ENCODE data around the gene DNAH6.

Gene DNAH6

DNA sequence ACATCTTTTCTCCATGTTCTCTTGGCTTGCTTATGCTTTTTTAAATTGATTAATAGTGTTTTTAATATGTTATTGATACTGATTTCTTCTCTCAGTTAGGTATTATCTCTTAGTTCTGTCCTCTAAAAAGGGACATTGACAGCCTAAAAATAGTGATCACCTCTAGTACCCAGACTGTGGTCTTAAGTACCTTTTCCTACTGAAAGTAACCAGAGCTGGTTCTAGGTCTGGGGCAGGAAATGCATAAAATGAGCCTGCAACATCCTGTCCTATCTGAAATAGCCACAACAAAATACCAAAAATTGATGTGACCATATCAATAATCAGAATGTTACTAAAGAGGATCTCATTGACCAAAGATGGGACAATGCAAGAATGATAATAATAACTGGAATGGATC, 113.3 kb downstream of the DNAH6 start:
- no peak for DNase-seq (ENCODE audit: low read depth)

DNA sequence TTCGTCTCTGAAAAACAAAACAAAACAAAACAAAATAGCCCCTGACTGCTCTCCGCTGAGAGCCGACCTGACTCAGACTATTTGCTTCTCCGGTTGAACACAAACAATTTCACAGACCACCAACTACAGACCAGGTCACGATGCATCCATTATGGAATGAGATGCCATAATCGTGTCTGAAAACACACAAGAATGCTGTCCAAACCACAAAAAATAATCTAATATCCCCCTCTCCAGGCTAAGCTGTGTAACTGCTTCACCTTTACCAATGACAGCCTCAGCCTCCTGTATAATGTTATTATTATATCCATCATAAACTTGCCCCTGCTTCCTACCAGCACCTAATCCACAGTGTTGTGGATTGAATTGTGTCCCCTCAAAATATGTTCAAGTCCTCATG, 114.7 kb downstream of the DNAH6 start:
- no peak for DNase-seq (ENCODE audit: low read depth)

DNA sequence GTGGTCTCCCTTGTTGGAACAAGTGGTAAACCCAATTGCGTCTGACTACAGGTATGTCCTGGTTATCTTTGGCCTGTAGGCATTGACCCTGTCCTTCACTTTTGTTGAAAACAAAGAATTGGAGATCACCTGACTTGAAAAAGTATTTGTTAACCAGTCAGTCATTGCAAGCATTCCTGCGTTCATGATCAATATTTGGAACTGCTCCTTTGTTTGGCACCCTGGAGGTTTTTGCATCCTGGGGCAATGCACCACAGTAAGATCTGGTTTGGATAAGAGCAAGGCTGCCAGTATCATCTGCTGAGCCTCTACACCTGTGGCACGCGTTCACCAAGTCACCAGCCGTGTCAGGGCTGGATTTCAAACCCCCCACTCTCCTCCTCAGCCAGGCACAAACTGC, 115.7 kb downstream of the DNAH6 start:
- DNase-seq (ENCODE audit: low read depth), result no peak

DNA sequence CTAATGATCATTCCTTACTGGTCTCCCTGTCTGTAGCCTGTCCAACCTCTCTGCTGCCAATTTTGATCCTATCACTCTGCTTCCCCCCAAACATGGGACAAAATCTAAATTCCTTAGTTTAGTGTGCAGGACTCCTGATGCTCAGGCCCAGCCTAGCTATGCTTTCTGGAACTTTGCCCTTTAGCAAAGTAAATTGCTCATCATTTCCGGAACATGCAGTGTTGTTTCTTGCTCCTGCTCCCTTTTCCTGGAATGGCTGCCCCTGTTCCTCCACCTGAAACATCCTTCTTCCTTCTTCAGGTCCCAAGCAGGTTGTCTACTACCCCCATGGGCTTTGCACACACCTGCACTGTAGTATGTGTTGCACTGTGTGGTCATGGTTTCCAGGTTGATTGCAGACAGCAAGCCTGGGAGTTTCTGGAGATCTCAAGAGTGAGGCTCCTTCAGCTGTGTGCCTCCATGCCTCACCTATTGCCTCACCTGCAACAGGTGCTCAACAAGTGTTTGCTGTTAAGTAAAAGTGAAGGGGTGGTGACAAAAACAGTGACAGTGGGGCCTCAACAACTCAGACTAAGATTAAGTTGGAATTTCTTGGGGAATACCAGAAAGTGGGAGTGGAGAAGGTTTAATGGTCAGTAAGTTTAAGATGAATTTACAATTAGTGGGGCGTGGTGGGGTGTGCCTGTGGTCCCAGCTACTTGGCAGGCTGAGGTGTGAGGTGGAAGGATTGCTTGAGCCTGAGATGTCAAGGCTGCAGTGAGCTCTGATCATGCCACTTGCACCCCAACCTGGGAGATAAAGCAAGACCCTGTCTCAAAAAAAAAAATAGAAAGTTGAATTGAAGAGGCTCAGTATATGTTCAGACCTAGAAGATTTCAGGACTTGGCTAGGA, 120.0 kb downstream of the DNAH6 start:
- DNase-seq (ENCODE audit: low read depth), result no peak

DNA sequence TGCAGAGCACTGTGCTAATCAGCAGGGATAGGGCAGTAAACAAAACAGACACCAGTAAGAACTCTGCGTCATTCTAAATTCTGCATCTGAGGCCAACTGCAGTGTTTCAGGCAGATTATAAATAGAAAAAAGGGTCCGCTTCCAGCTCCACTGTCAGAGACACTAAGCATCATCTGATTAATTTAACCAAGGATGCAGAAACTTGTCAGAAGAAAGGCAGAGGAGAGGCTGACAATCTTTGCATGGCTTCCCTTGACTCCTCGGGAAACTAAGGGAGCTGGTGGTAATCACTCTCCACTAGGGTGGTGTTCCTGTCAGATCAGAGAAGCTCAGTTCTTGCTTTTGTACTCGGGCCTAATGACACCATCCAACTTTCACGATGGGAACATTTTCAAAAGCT, 123.5 kb downstream of the DNAH6 start:
- DNase-seq (ENCODE audit: low read depth), result no peak

DNA sequence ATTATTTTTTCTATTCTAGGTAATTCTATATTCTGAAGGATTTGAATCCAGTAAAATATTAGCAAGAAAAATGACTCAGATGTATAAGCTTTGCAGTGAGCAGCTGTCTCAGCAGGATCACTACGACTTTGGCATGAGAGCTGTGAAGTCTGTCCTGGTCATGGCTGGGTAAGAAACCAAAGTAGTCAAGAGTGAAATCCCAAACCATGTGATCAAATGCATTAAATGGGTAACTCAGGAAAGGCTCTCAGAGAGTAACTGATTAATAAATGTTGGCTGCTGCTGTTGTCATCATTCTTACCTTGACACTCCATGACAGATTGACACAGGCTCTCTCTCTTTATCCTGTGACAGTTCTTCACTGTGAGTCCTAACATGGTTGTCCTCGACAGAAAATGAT, 124.1 kb downstream of the DNAH6 start:
- DNase-seq (ENCODE audit: low read depth), result no peak

DNA sequence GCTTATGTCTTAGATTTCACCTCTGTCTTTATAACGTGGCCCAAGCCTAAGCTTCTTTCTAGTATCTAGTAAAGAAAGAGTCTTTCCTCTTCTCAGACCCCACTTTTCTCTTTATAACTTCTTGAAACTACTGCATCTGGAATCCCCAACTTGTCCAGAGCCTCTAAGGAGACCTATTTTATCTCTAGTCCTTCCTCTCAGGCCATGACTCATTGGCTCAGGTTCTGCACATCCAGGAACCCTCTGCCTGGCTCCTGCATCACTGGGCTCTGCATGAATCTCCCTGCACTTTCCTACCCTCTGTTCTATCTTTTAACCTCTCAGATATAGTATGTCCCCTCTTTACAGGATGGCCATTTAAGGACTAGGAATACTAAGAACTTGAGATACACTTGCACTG, 124.7 kb downstream of the DNAH6 start:
- no peak for DNase-seq (ENCODE audit: low read depth)

DNA sequence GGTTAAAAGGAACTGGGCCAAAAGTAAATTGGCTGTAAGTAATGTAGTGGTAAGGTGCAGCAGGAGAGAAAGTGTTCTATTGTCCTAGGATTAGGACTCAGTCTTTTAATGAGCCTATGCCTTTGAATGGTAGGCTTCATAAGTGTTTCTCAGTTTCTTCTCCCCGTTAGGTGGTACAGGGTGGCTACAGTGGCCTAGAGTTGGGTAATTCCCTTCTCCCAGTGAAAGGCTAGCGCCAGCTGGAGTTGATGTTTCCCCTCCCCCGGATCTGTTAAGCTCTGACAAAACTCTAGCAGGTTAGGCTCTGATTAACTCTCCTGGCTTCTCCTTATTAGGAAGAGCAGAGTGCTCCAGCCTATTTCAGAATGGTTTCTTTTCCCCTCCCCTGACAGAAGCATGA, 127.7 kb downstream of the DNAH6 start:
- no peak for DNase-seq (ENCODE audit: low read depth)

DNA sequence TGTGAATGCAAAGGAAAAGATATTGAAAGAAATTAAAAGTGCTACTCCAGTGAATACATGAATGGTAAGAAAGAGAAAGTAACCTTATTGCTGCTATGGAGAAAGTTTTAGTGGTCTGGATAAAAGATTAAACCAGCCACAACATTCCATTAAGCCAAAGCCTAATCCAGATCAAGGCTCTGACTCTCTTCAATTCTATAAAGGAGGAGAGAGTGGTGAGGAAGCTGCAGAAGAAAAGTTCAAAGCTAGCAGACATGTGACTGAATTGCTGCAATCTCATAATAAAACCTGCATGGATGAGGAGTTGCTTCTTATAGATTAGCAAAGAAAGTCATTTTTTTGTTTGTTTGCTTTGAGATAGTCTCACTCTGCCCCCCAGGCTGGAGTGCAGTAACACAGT, 130.2 kb downstream of the DNAH6 start:
- DNase-seq (ENCODE audit: low read depth), result no peak

DNA sequence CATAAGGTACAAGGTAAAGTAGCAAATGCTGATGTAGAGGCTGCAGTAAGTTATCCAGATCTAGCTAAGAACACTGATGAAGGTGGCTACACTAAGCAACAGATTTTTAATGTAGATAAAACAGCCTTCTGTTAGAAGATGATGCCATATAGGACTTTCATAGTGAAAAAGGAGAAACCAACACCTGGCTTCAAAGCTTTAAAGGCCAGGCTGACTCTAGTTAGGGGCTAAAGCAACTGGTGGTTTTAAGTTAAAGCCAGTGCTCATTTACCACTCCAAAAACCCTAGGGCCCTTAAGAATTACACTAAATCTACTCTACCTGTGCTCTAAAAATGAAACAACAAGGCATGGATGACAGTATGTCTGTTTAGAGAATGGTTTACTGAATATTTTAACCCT, 131.0 kb downstream of the DNAH6 start:
- DNase-seq (ENCODE audit: low read depth), result no peak

DNA sequence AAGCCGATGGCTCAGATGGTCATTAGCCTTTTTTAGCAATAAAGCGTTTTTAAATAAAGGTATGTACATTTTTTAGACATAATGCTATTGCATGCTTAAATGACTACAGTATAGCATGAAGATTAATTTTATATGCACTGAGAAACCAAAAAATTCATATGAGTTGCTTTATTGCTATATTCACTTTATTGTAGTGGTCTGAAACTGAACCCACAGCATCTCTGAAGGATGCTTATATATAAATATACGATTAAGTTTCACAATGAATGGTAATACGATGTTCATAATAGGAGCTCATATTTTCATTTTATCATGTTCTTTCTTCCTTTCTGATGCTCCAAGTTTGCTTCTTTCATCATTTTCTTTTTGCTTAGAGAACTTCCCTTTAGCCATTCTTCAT, 132.8 kb downstream of the DNAH6 start:
- no peak for DNase-seq (ENCODE audit: low read depth)

DNA sequence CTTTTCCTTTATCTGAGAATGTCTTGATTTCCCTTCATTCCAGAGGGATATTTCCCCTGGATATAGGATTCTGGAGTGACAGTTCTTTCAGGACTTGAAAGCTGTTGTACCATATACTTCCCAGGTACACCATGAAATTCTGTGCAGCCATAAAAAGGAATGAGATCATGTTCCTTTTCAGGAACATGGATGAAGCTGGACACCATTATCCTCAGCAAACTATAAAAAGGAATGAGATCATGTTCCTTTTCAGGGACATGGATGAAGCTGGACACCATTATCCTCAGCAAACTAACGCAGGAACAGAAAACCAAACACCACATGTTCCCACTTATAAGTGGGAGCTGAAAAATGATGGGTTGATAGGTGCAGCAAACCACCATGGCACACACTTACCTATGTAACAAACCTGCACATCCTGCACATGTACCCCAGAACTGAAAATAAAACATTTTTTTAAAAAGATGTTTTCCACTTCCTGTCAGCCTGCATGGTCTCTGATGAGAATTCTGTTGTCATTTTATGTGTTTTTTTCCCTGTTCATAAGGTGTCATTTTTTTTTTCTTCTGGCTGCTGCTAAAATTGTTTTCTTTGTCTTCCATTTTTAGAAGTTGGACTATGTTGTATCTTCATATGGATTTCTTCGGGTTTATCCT, 133.3 kb downstream of the DNAH6 start:
- DNase-seq (ENCODE audit: low read depth), result no peak

DNA sequence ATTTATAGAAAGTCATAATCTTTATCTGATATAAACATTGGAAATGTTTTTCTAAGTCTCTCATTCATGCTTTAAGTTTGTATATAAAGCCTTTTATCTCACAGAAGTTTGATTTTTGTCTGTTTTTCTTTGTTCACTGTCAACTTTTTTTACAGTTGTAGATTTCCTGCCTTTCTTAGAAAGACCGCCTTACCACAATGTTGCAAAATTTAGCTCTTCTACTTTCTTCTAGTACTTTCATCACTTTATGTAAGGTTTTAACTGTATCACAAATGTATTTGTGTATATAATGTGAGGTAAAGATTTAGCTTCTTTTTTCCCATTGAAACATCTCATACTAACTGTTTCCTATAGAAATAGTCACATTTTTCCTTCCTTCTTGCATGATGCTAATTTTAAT, 136.1 kb downstream of the DNAH6 start:
- no peak for DNase-seq (ENCODE audit: low read depth)

DNA sequence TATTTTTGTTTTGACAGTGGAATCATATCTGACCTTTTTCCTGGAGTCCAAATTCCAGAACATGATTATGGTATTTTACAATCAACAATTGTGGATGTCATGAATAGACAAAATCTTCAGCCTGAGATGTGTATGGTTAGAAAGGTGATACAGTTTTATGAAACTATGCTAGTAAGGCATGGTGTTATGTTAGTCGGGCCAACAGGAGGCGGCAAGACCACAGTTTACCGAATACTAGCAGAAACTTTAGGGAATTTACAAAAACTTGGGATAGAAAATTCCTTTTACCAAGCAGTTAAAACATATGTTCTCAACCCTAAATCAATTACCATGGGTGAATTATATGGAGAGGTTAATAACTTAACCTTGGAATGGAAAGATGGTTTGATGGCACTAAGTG, 137.0 kb downstream of the DNAH6 start:
- DNase-seq (ENCODE audit: low read depth), result no peak

DNA sequence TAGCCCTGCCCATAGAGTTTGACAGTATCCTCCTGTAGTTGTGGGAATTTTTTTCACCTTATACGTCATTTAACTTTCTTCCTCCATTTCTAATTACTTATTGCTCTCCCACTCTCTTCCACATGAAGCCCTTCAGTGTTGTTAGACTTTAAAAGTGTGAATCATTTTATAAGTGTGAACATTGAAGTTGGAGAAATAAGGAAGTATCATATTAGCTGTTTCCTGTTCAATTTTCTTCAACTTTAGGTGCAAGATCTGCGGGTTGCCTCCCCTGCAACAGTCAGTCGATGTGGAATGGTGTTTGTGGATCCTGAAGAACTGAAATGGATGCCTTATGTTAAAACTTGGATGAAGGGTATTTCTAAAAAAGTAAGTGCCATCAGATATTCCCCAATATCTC, 138.1 kb downstream of the DNAH6 start:
- no peak for DNase-seq (ENCODE audit: low read depth)

DNA sequence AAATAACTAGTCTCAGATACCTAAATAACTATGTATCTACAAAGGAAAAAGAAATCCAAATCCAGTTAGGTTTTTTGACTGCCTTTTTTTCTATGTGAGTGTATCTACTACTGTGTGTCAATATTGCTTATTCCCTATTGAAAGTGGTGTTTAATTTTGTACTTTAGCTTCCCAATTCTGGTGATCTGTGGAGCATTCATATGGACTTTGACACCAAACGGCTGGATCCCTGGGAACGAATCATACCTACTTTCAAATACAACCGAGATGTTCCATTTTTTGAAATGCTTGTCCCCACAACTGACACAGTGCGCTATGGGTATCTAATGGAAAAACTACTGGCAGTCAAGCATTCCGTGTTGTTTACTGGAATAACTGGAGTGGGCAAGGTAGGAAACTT, 152.8 kb downstream of the DNAH6 start:
- no peak for DNase-seq (ENCODE audit: low read depth)

DNA sequence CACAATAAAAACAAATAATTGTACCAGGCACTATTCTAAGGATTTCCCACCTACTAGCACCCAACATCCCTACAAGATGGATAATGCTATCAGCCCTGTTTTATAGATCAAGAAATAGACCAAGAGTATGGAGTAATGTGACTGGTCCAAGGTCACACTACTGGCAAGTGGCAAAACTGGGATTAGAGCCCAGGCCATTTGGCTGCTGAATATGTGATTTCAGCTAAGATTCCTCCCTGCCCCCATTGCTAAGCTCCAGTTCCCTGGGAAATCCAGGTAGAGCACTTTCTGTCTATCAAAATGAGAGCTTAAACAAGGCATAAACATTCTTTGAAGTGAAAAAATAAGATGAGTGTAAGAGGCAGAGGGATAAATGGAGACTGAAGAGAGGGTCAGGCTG, 157.8 kb downstream of the DNAH6 start:
- no peak for DNase-seq (ENCODE audit: low read depth)

DNA sequence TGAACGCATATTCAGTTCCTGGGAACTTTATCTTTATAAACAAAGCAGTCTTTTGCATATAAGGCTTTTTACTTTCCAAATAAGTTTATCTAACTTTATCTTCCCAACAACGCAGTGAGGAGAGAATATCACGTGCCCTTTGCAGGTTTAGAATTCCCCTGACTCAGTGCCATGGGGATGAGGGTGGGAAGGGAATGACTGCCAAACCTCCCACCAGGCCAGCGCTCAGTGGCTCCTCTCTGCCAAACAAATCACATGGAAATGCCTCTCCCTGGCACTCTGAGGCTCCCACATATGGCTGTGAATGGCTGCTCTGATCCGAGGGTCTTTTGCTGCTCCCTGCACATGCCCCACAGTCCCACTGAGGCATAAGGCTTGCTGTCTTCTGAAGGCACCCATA, 158.3 kb downstream of the DNAH6 start:
- no peak for DNase-seq (ENCODE audit: low read depth)

DNA sequence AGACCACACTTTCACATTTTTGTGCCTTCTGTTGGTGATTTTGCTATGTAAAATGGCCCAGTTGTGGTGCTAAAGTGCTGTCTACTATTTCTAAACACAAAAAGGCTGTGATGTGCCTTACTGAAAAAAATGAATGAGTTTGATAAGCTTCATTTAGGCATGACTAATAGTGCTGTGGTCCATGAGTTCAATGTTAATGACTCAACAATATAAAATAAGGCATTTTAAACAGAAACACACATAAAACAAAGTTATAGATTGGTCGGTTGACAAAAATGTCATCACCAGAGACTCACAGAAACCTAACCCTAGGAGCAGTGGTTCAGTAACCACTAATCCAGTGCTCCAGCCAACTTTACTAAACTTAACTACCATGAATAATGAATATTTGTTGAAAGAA, 160.0 kb downstream of the DNAH6 start:
- DNase-seq (ENCODE audit: low read depth), result peak; percentile 57

DNA sequence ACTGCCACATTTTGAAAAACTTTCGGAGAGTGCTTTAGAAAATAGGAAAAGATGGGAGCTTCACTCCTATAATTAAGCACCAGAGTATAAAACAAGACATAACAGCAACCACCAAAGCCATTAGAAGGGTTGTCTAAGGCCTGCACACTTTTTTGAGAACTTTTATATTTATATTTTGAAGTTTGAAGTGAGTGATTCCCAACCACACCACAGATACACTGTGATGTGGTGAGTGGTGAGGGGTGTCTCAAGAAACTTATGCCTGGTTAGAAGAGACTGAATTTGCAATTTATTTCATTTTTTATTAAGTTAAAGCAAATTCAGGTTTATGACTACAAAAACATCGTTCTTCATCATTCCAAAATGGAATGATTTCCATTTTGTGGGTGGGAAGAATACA, 161.9 kb downstream of the DNAH6 start:
- DNase-seq (ENCODE audit: low read depth), result no peak

DNA sequence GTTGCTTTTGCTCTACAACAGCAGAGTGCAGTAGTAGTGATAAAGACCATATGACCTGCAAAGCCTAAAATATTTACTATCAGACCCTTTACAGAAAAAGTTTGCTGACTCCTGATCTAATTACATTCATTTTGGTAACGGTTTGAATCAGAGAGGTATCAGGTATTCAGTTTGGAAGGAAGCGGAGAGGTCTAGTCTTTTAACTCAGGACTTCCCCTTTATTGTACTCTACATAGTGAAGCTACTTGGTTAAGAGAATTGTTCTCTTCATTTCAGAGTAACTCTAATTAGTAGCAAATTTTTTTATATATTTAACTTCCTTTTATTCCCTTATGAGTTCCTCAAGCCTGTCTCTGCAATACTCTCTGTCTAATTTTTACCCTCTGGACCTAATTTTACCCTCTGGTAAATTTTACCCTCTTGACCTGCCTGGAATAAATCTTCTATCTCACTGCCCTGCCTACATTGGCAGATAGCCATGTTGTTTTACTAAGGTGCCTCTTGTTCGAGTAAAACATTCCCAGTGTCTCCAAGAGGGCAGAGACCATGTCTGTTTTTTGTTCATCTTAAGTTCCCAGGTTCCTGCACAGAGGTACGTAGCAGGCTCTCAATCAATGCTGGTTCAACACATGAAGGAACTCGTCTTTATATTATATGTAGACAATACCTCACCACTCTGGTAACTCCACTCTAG, 170.6 kb downstream of the DNAH6 start:
- no peak for DNase-seq (ENCODE audit: low read depth)

DNA sequence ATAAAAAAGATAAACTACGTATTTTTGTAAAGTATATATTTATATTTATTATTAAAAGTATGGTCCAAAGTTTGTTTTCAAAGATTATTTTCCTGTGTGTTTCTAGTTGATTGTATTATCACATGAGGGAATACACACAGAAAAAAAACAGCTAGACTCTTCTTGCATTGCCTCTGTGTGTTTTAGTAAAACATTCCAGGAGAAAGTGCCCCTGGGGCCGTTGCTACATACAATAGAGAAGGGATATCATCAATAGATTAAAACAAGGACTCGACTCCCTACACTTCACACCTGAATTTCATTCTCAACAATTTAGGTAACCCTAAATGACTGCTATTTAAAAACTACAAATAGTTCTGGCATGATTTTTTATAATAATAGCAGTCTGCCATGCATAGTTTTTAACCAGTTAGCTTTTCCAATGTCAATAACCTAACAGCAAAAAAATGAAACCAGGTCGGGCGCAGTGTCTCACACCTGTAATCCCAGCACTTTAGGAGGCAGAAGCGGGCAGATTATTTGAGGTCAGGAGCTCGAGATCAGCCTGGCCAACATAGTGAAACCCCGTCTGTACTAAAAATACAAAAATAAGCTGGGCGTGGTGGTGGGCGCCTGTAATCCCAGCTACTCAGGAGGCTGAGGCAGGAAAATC, 171.3 kb downstream of the DNAH6 start:
- no peak for DNase-seq (ENCODE audit: low read depth)

DNA sequence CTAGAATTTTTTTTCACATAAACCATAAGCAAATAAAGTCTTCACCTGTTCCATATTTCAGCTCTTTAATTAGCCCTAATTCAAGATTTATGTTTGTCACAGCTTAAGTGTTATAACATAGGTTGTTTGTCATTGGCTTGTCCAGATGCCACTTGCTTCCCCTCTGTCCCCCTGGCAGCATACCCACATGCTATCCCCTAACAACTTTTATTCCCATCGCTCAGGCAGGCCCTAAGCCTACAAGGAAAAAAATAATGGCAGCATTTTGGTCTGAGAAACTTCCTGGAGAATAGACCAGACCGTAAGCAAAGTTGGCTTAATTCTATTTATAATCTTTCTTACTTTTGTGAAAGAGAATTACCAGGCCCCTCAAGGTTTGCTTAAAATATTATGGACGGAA, 173.9 kb downstream of the DNAH6 start:
- no peak for DNase-seq (ENCODE audit: low read depth)

All from GM04503 (cell line).